ENCODE measurements around the gene CNKSR2.
"Not testable (repeated sequence)": the region's sequence is repeated elsewhere in the genome, so short reads cannot be mapped to it uniquely, and the experiment has no call there.

CNKSR2 gene

GRCh38 chrX:21457718-21458117 lies 83.5 kb downstream of the CNKSR2 start:
- DNase-seq: no peak

GRCh38 chrX:21469071-21469470 lies 94.9 kb downstream of the CNKSR2 start:
- no peak for DNase-seq

- no peak for DNase-seq
These were observed 102.7 kb downstream of the CNKSR2 start for GRCh38 chrX:21476909-21477308.

GRCh38 chrX:21479695-21480270 lies 105.6 kb downstream of the CNKSR2 start:
- no peak for DNase-seq

GRCh38 chrX:21481761-21482160 lies 107.5 kb downstream of the CNKSR2 start:
- no peak for DNase-seq

- DNase-seq: not testable (repeated sequence)
These were observed 109.8 kb downstream of the CNKSR2 start for GRCh38 chrX:21484051-21484450.

- no peak for DNase-seq
These were observed 113.6 kb downstream of the CNKSR2 start for GRCh38 chrX:21487832-21488231.

- DNase-seq: no peak
These were observed 116.1 kb downstream of the CNKSR2 start for GRCh38 chrX:21490341-21490740.

GRCh38 chrX:21493226-21493830 lies 119.1 kb downstream of the CNKSR2 start:
- DNase-seq: no peak

- no peak for DNase-seq
These were observed 129.4 kb downstream of the CNKSR2 start for GRCh38 chrX:21503593-21503992.

- DNase-seq: no peak
These were observed 135.7 kb downstream of the CNKSR2 start for GRCh38 chrX:21509912-21510311.

- DNase-seq: no peak
These were observed 149.8 kb downstream of the CNKSR2 start for GRCh38 chrX:21524008-21524407.

- DNase-seq: no peak
These were observed 153.9 kb downstream of the CNKSR2 start for GRCh38 chrX:21528076-21528475.

- DNase-seq: no peak
These were observed 155.6 kb downstream of the CNKSR2 start for GRCh38 chrX:21529771-21530170.

GRCh38 chrX:21544642-21545041 lies 170.4 kb downstream of the CNKSR2 start:
- not testable (repeated sequence) for DNase-seq

- no peak for DNase-seq
These were observed 185.2 kb downstream of the CNKSR2 start for GRCh38 chrX:21559417-21559816.

GRCh38 chrX:21565025-21565424 lies 190.8 kb downstream of the CNKSR2 start:
- DNase-seq: no peak

GRCh38 chrX:21574793-21575192 lies 200.6 kb downstream of the CNKSR2 start:
- DNase-seq: no peak

GRCh38 chrX:21581479-21581878 lies 207.3 kb downstream of the CNKSR2 start:
- DNase-seq: no peak

GRCh38 chrX:21586001-21586400 lies 211.8 kb downstream of the CNKSR2 start:
- no peak for DNase-seq

- DNase-seq: no peak
These were observed 216.0 kb downstream of the CNKSR2 start for GRCh38 chrX:21590012-21590776.

- no peak for DNase-seq
These were observed 231.8 kb downstream of the CNKSR2 start for GRCh38 chrX:21606002-21606401.

- no peak for DNase-seq
These were observed 235.9 kb downstream of the CNKSR2 start for GRCh38 chrX:21610168-21610567.

- no peak for DNase-seq
These were observed 237.9 kb downstream of the CNKSR2 start for GRCh38 chrX:21612154-21612553.
